ENCODE data around the gene ASTL.

Gene ASTL

GRCh38 chr2:96129528-96130120 is 8.7 kb downstream of the ASTL start:
- DNase-seq (ENCODE audit: low read depth), result no peak
- TF ChIP-seq MAX (IDR thresholded peaks at IDR 0.05; ENCODE audit: low read depth, low read length), result no peak
- no peak for TF ChIP-seq CTCF (IDR thresholded peaks at IDR 0.05; ENCODE audit: low read depth, low read length)
- TF ChIP-seq MYC (IDR thresholded peaks at IDR 0.05; ENCODE audit: low read depth, low read length), result no peak
- no peak for TF ChIP-seq POLR2A (IDR thresholded peaks at IDR 0.05; ENCODE audit: extremely low read depth, insufficient read length)
- H3K4me3 ChIP-seq (ENCODE audit: low read depth, low read length), result no peak overlapping the region

GRCh38 chr2:96128456-96128855 is 9.8 kb downstream of the ASTL start:
- TF ChIP-seq CTCF (IDR thresholded peaks at IDR 0.05; ENCODE audit: low read depth, low read length) (no peak), POLR2A (IDR thresholded peaks at IDR 0.05; ENCODE audit: extremely low read depth, insufficient read length) (no peak), MYC (IDR thresholded peaks at IDR 0.05; ENCODE audit: low read depth, low read length) (no peak), MAX (IDR thresholded peaks at IDR 0.05; ENCODE audit: low read depth, low read length) (no peak)
- DNase-seq (ENCODE audit: low read depth), result no peak
- no peak overlapping the region for H3K4me3 ChIP-seq (ENCODE audit: low read depth, low read length)

GRCh38 chr2:96124406-96125265 is 13.7 kb downstream of the ASTL start:
- H3K4me3 ChIP-seq (ENCODE audit: low read depth, low read length), result no peak overlapping the region
- DNase-seq (ENCODE audit: low read depth), result no peak
- TF ChIP-seq CTCF (IDR thresholded peaks at IDR 0.05; ENCODE audit: low read depth, low read length) (no peak), MAX (IDR thresholded peaks at IDR 0.05; ENCODE audit: low read depth, low read length) (no peak), MYC (IDR thresholded peaks at IDR 0.05; ENCODE audit: low read depth, low read length) (no peak), POLR2A (IDR thresholded peaks at IDR 0.05; ENCODE audit: extremely low read depth, insufficient read length) (no peak)

GRCh38 chr2:96123936-96124335 is 14.4 kb downstream of the ASTL start:
- TF ChIP-seq POLR2A (IDR thresholded peaks at IDR 0.05; ENCODE audit: extremely low read depth, insufficient read length) (no peak), MYC (IDR thresholded peaks at IDR 0.05; ENCODE audit: low read depth, low read length) (no peak), CTCF (IDR thresholded peaks at IDR 0.05; ENCODE audit: low read depth, low read length) (no peak), MAX (IDR thresholded peaks at IDR 0.05; ENCODE audit: low read depth, low read length) (no peak)
- no peak for DNase-seq (ENCODE audit: low read depth)
- no peak overlapping the region for H3K4me3 ChIP-seq (ENCODE audit: low read depth, low read length)

GRCh38 chr2:96123290-96123689 is 15.0 kb downstream of the ASTL start:
- DNase-seq (ENCODE audit: low read depth), result no peak
- no peak overlapping the region for H3K4me3 ChIP-seq (ENCODE audit: low read depth, low read length)
- TF ChIP-seq POLR2A (IDR thresholded peaks at IDR 0.05; ENCODE audit: extremely low read depth, insufficient read length) (no peak), MYC (IDR thresholded peaks at IDR 0.05; ENCODE audit: low read depth, low read length) (no peak), CTCF (IDR thresholded peaks at IDR 0.05; ENCODE audit: low read depth, low read length) (no peak), MAX (IDR thresholded peaks at IDR 0.05; ENCODE audit: low read depth, low read length) (no peak)

Data from NB4 (cell line).